H1 (cell line): Measurements from ENCODE around the gene IYD. TPM values are rescaled to one million over a fixed set of nuclear protein-coding genes. Genes with fewer than 3 reads are reported as not detected.

Experiments used
- CTCF ChIA-PET: fragments of 300-600 bp; sonication (Branson Sonifier 250); formaldehyde crosslinking; loops from one replicate; lab custom pipeline; 2021; ENCODE audit not compliant: partially characterized antibody; lab: Charles Lee
- POLR2A ChIA-PET: fragments of 300-600 bp; sonication (Branson Sonifier 250); formaldehyde crosslinking; loops from one replicate; lab custom pipeline; 2021; ENCODE audit warnings: inconsistent platforms; ENCODE audit not compliant: partially characterized antibody; lab: Charles Lee
- DNase-seq, 2 experiments: peaks; one replicate each; pipeline versions ENCODE4 v3.0.0 to v3.0.0-alpha.2; 2010 to 2022; ENCODE audit warnings: low spot score in 2 of 2, low read depth in 1 of 2, mixed read lengths in 1 of 2
- FAIRE-seq: peaks from 2 replicates; lab custom pipeline; 2011; peaks lifted over from hg19 to GRCh38; lab: Jason Lieb, UNC
- H2AFZ ChIP-seq: 2 replicates; pipeline ENCODE4 v1.8.1; 2012; ENCODE audit warnings: low read length, inconsistent platforms
- H2AK5ac ChIP-seq: 2 replicates; pipeline ENCODE4 v1.6.1; 2013; ENCODE audit warnings: low read depth, low read length
- H2BK120ac ChIP-seq: replicated peaks from 2 replicates; pipeline ENCODE3; 2013; ENCODE audit warnings: low read depth, low read length, inconsistent platforms
- H2BK12ac ChIP-seq: 2 replicates; pipeline ENCODE4 v1.6.1; 2013; ENCODE audit warnings: low read depth, low read length
- H2BK15ac ChIP-seq: 2 replicates; pipeline ENCODE4 v1.6.1; 2013; ENCODE audit warnings: low read length
- H2BK20ac ChIP-seq: 2 replicates; pipeline ENCODE4 v1.6.1; 2013; ENCODE audit warnings: low read length
- H2BK5ac ChIP-seq: 2 replicates; pipeline ENCODE4 v1.6.1; 2013; ENCODE audit warnings: low read depth, low read length
- H3K14ac ChIP-seq: 2 replicates; pipeline ENCODE4 v1.6.1; 2013; ENCODE audit warnings: inconsistent platforms; ENCODE audit not compliant: insufficient read length
- H3K18ac ChIP-seq: 2 replicates; pipeline ENCODE4 v1.6.1; 2013; ENCODE audit warnings: low read length; ENCODE audit errors: extremely low read depth
- H3K23ac ChIP-seq: 2 replicates; pipeline ENCODE4 v1.6.1; 2013; ENCODE audit warnings: inconsistent platforms; ENCODE audit not compliant: insufficient read length
- H3K23me2 ChIP-seq: 2 replicates; pipeline ENCODE4 v1.6.1; 2013; ENCODE audit warnings: low read depth, low read length
- H3K27ac ChIP-seq: 2 replicates; pipeline ENCODE4 v1.6.1; 2011; ENCODE audit warnings: low read depth, low read length, inconsistent platforms
- H3K27me3 ChIP-seq, 4 experiments: replicated peaks in 1 of 4; 1 replicate in 1 of 4; 2 replicates in 3 of 4; pipeline versions ENCODE4 v1.6.1 to v1.8.1; 2011 to 2013; ENCODE audit warnings: low read length in 3 of 4, mild to moderate bottlenecking in 3 of 4, inconsistent platforms in 2 of 4, mixed read lengths in 2 of 4, moderate library complexity in 1 of 4; ENCODE audit not compliant: control insufficient read depth in 3 of 4, insufficient read depth in 3 of 4; ENCODE audit errors: extremely low read depth in 1 of 4
- H3K36me3 ChIP-seq, 4 experiments: 2 replicates each; pipeline versions ENCODE4 v1.6.1 to v1.8.1; 2011 to 2013; ENCODE audit warnings: mild to moderate bottlenecking in 4 of 4, low read length in 3 of 4, moderate library complexity in 2 of 4, control low read depth in 1 of 4, inconsistent platforms in 1 of 4; ENCODE audit not compliant: insufficient read depth in 4 of 4, control insufficient read depth in 2 of 4
- H3K4ac ChIP-seq: replicated peaks from 2 replicates; pipeline ENCODE3; 2013; ENCODE audit warnings: low read length, low read depth, mixed read lengths, inconsistent platforms; ENCODE audit not compliant: insufficient read length
- H3K4me1 ChIP-seq, 4 experiments: replicated peaks in 1 of 4; 1 replicate in 1 of 4; 2 replicates in 3 of 4; pipeline versions ENCODE4 v1.6.1 to v1.8.1; 2011 to 2013; ENCODE audit warnings: low read length in 3 of 4, inconsistent platforms in 2 of 4, mixed read lengths in 1 of 4; ENCODE audit not compliant: insufficient read depth in 4 of 4, control insufficient read depth in 3 of 4
- H3K4me2 ChIP-seq, 2 experiments: 2 replicates each; pipeline versions ENCODE4 v1.6.1 to v1.8.1; 2011 to 2013; ENCODE audit warnings: low read depth in 2 of 2, low read length in 2 of 2, control low read depth in 1 of 2, inconsistent platforms in 1 of 2, mild to moderate bottlenecking in 1 of 2; ENCODE audit not compliant: insufficient read depth in 1 of 2
- H3K4me3 ChIP-seq, 4 experiments: fragments of 200-600, 300-600 bp in 1 of 4; sonication (generic), shearing (Covaris generic), sonication (Bioruptor Twin) in 1 of 4; 2 replicates each; pipeline versions ENCODE4 v1.5.1 to v1.8.1; 2011 to 2016; ENCODE audit warnings: low read length in 4 of 4, low read depth in 3 of 4, control low read depth in 2 of 4, inconsistent platforms in 2 of 4, mild to moderate bottlenecking in 2 of 4, mixed read lengths in 1 of 4, moderate library complexity in 1 of 4; ENCODE audit not compliant: insufficient read depth in 2 of 4; ENCODE audit errors: extremely low read depth in 1 of 4
- H3K56ac ChIP-seq: replicated peaks from 2 replicates; pipeline ENCODE3; 2013; ENCODE audit warnings: low read depth, mild to moderate bottlenecking, mixed read lengths, low read length, inconsistent platforms; ENCODE audit not compliant: insufficient read length
- H3K79me1 ChIP-seq: 2 replicates; pipeline ENCODE4 v1.6.1; 2013; ENCODE audit warnings: low read depth, low read length, control low read depth
- H3K79me2 ChIP-seq, 2 experiments: 2 replicates each; pipeline versions ENCODE4 v1.6.1 to v1.8.1; 2012 to 2013; ENCODE audit warnings: low read length in 2 of 2, mild to moderate bottlenecking in 2 of 2, inconsistent platforms in 1 of 2; ENCODE audit not compliant: insufficient read depth in 2 of 2, control insufficient read depth in 1 of 2
- H3K9ac ChIP-seq, 4 experiments: replicated peaks in 1 of 4; 1 replicate in 1 of 4; 2 replicates in 3 of 4; pipeline versions ENCODE4 v1.6.1 to v1.8.1; 2011 to 2013; ENCODE audit warnings: low read depth in 3 of 4, low read length in 3 of 4, control low read depth in 2 of 4, mild to moderate bottlenecking in 2 of 4, moderate library complexity in 2 of 4, inconsistent platforms in 1 of 4; ENCODE audit errors: extremely low read depth in 1 of 4
- H3K9me3 ChIP-seq, 2 experiments: 2 replicates each; pipeline versions ENCODE4 v1.6.1 to v1.8.1; 2012 to 2013; ENCODE audit warnings: mild to moderate bottlenecking in 2 of 2, moderate library complexity in 2 of 2, control low read depth in 1 of 2, inconsistent platforms in 1 of 2, low read depth in 1 of 2, low read length in 1 of 2, mixed read lengths in 1 of 2; ENCODE audit not compliant: insufficient read depth in 2 of 2
- H4K20me1 ChIP-seq, 2 experiments: replicated peaks in 1 of 2; 2 replicates each; pipeline versions ENCODE3 to v1.8.1; 2011 to 2013; ENCODE audit warnings: inconsistent platforms in 2 of 2, low read length in 2 of 2, mild to moderate bottlenecking in 1 of 2; ENCODE audit not compliant: insufficient read depth in 2 of 2, control insufficient read depth in 1 of 2
- H4K5ac ChIP-seq: 2 replicates; pipeline ENCODE4 v1.6.1; 2013; ENCODE audit warnings: low read length, low read depth, mixed read lengths, inconsistent platforms; ENCODE audit not compliant: insufficient read length
- H4K8ac ChIP-seq: 2 replicates; pipeline ENCODE4 v1.8.0; 2013; ENCODE audit warnings: mild to moderate bottlenecking, moderate library complexity, low read length, inconsistent platforms; ENCODE audit not compliant: insufficient read depth; ENCODE audit errors: extremely low read depth
- H4K91ac ChIP-seq: replicated peaks from 2 replicates; pipeline ENCODE3; 2013; ENCODE audit warnings: low read length, mixed read lengths, inconsistent platforms; ENCODE audit not compliant: insufficient read length
- ATF2 ChIP-seq: IDR thresholded peaks from 2 replicates; pipeline ENCODE4 v1.6.1; 2012; ENCODE audit warnings: low read length, inconsistent platforms
- BACH1 ChIP-seq: IDR thresholded peaks from 2 replicates; pipeline ENCODE4 v1.6.1; 2012; ENCODE audit warnings: low read length, improper control_type of control experiment
- BCL11A ChIP-seq, 2 experiments: IDR thresholded peaks; one replicate each; pipeline ENCODE4 v1.6.1; 2011; ENCODE audit warnings: low read depth in 2 of 2, low read length in 2 of 2, mild to moderate bottlenecking in 2 of 2
- CBX8 ChIP-seq: fragments of 300-800, 300-1000 bp; sonication (generic); IDR thresholded peaks from 2 replicates; pipeline ENCODE4 v1.7.1; 2016; ENCODE audit warnings: low read depth, low read length, borderline replicate concordance
- KDM4A ChIP-seq: IDR thresholded peaks from one replicate; pipeline ENCODE4 v1.7.1; 2012; ENCODE audit warnings: low read depth, mild to moderate bottlenecking, moderate library complexity, low read length, inconsistent platforms; ENCODE audit not compliant: severe bottlenecking
- POLR2A ChIP-seq, 2 experiments: IDR thresholded peaks; 1 replicate in 1 of 2; 2 replicates in 1 of 2; pipeline ENCODE4 v1.6.1; 2011; ENCODE audit warnings: low read depth in 2 of 2, low read length in 2 of 2, mild to moderate bottlenecking in 2 of 2; ENCODE audit errors: control extremely low read depth in 1 of 2
- RXRA ChIP-seq: IDR thresholded peaks from 2 replicates; pipeline ENCODE4 v1.6.1; 2011; ENCODE audit warnings: low read depth, mild to moderate bottlenecking, low read length, moderate library complexity; ENCODE audit not compliant: insufficient read depth
- WGBS, 2 experiments: shearing (Covaris generic) in 1 of 2; methylation state at CpG; one replicate each; pipeline versions ENCODE4 v1.1.6 to v1.1.7; 2013 to 2015; ENCODE audit warnings: low lambda C conversion rate in 2 of 2, mixed read lengths in 2 of 2, inconsistent platforms in 1 of 2, low coverage in 1 of 2, missing lambda C conversion rate in 1 of 2; ENCODE audit not compliant: insufficient replicate concordance in 2 of 2, insufficient coverage in 1 of 2, insufficient read length in 1 of 2; ENCODE audit errors: extremely low coverage in 1 of 2, missing lambda C conversion rate in 1 of 2; 5-methylcytosine and 5-hydroxymethylcytosine counted together
- polyA plus RNA-seq, 7 experiments: library from polyadenylated mRNA; depleted of rRNA in 3 of 7; stranded (reverse) in 5 of 7; unstranded in 2 of 7; fragments of >200 nt in 5 of 7; fragments of 200-250 nt in 2 of 7; gene quantifications; 1 replicate in 5 of 7; 2 replicates in 1 of 7; 4 replicates in 1 of 7; pipeline versions ENCODE4 v1.2.1 to v1.2.3, GENCODE V29; 2011 to 2013; ENCODE audit warnings: missing spikeins in 2 of 7, mixed read lengths in 2 of 7
- total RNA-seq: library from RNA; stranded (reverse); fragmentation: NEBNext Ultra II Directional; extraction: Animal tissue kit (Norgen Biotek cat#: 25700); gene quantifications from 2 replicates; pipeline ENCODE4 v1.2.1, GENCODE V29; 2021

The IYD gene
- total and polyA plus RNA-seq, 2 of the 8 experiments (the other 6 are each of a cell fraction or from before 2014, with no cell fraction given) = not detected

GRCh38 chr6:150372051-150372450, 3.2 kb downstream of the IYD start:
- Histone ChIP-seq H3K4me1 (no peaks in the 10 kb centered on the region), H3K23me2 (no peaks in the 10 kb centered on the region; the same call in 1 of the 2 replicates), H3K14ac (no peak overlapping the region), H3K56ac (no peak overlapping the region), H3K4ac (no peak overlapping the region), H2AFZ (no peak overlapping the region), H4K8ac (no peak overlapping the region), H3K9ac (no peak overlapping the region), H2BK120ac (no peak overlapping the region), H3K27me3 (no peaks in the 10 kb centered on the region), H4K5ac (no peak overlapping the region), H2AK5ac (no peak overlapping the region), H3K36me3 (no peaks in the 10 kb centered on the region), H3K23ac (no peak overlapping the region), H3K18ac (no peak overlapping the region), H3K9me3 (no peaks in the 10 kb centered on the region), H2BK20ac (no peak overlapping the region), H2BK15ac (no peak overlapping the region), H4K91ac (no peak overlapping the region), H3K27ac (no peak overlapping the region), H2BK5ac (no peak overlapping the region), H3K79me2 (no peaks in the 10 kb centered on the region), H2BK12ac (no peak overlapping the region), H3K79me1 (no peaks in the 10 kb centered on the region; the same call in 1 of the 2 replicates), H3K4me2 (no peak overlapping the region), H3K4me3 (no peak overlapping the region), H4K20me1 (no peaks in the 10 kb centered on the region)
- ChIA-PET CTCF (interaction anchor here (1.0 to 1.4 kb wide), 2 partner anchors 23 to 301 kb away, joined by 3 to 6 read pairs; no protein-coding TSS in a partner anchor), POLR2A (interaction anchor here (1.0 kb wide), 1 partner anchor 24 kb away, joined by 3 read pairs; no protein-coding TSS in a partner anchor)
- FAIRE-seq = no peak
- WGBS, 2 experiments = 95% methylated on average over 1 of the region's 1 CpG; no CpG with 5 or more reads in 1 of the 2 experiments
- no peak for DNase-seq
- TF ChIP-seq CBX8 (no peak), ATF2 (no peak), BACH1 (no peak), RXRA (no peak), KDM4A (no peak), BCL11A (IDR thresholded peaks at IDR 0.05; ENCODE audit: low read depth in 2 of 2, low read length in 2 of 2) (no peak), POLR2A (IDR thresholded peaks at IDR 0.05; ENCODE audit: control extremely low read depth in 1 of 2, low read depth in 2 of 2, low read length in 2 of 2) (no peak)
